Activated CD8-positive, alpha-beta memory T cell treated with anti-CD3 and anti-CD28 coated beads for 48 hours (primary cell): Measurements from ENCODE around the gene SMIM24.

ENCODE experiments used
- DNase-seq, 3 experiments: peaks; one replicate each; pipeline ENCODE4 v3.0.0-alpha.2; 2020; ENCODE audit warnings: low read depth in 2 of 3, low spot score in 2 of 3

SMIM24 gene

GRCh38 chr19:3475449-3475848, 4.9 kb downstream of the SMIM24 start:
- no peak for DNase-seq

GRCh38 chr19:3474614-3475013, 5.7 kb downstream of the SMIM24 start:
- no peak for DNase-seq

- DNase-seq, result no peak
Measured at GRCh38 chr19:3474010-3474409, 6.3 kb downstream of the SMIM24 start.

GRCh38 chr19:3471954-3472655, 8.2 kb downstream of the SMIM24 start:
- DNase-seq, result peak in 1 of 3 experiments; percentile 25

GRCh38 chr19:3470500-3471128, 9.7 kb downstream of the SMIM24 start:
- DNase-seq, result no peak

- no peak for DNase-seq
Measured at GRCh38 chr19:3469638-3470499, 10.5 kb downstream of the SMIM24 start.

- DNase-seq, result no peak
Measured at GRCh38 chr19:3468211-3468610, 12.1 kb downstream of the SMIM24 start.

GRCh38 chr19:3467437-3468198, 12.7 kb downstream of the SMIM24 start:
- no peak for DNase-seq

GRCh38 chr19:3466635-3467034, 13.7 kb downstream of the SMIM24 start:
- no peak for DNase-seq

- DNase-seq, result no peak
Measured at GRCh38 chr19:3465552-3465951, 14.8 kb downstream of the SMIM24 start.

GRCh38 chr19:3464587-3465235, 15.6 kb downstream of the SMIM24 start:
- DNase-seq, result no peak

- DNase-seq, result no peak
Measured at GRCh38 chr19:3463714-3464586, 16.4 kb downstream of the SMIM24 start.

GRCh38 chr19:3462991-3463713, 17.2 kb downstream of the SMIM24 start:
- no peak for DNase-seq

GRCh38 chr19:3459965-3460582, 20.3 kb downstream of the SMIM24 start:
- no peak for DNase-seq

- no peak for DNase-seq
Measured at GRCh38 chr19:3459089-3459881, 21.0 kb downstream of the SMIM24 start.

- no peak for DNase-seq
Measured at GRCh38 chr19:3458229-3459088, 21.9 kb downstream of the SMIM24 start.
